Activated T-helper 9 cell treated with anti-CD3 and anti-CD28 coated beads, Interleukin-2, amount 50 U/mL, for 16 hours (primary cell): ENCODE measurements around the gene FRMD4B.
A peak's percentile ranks its signal among the peaks of the same experiment; 100 is the strongest.

ENCODE experiments used
- DNase-seq: peaks from one replicate; pipeline ENCODE4 v3.0.0-alpha.2; 2020; ENCODE audit warnings: low read depth

The FRMD4B gene

DNA sequence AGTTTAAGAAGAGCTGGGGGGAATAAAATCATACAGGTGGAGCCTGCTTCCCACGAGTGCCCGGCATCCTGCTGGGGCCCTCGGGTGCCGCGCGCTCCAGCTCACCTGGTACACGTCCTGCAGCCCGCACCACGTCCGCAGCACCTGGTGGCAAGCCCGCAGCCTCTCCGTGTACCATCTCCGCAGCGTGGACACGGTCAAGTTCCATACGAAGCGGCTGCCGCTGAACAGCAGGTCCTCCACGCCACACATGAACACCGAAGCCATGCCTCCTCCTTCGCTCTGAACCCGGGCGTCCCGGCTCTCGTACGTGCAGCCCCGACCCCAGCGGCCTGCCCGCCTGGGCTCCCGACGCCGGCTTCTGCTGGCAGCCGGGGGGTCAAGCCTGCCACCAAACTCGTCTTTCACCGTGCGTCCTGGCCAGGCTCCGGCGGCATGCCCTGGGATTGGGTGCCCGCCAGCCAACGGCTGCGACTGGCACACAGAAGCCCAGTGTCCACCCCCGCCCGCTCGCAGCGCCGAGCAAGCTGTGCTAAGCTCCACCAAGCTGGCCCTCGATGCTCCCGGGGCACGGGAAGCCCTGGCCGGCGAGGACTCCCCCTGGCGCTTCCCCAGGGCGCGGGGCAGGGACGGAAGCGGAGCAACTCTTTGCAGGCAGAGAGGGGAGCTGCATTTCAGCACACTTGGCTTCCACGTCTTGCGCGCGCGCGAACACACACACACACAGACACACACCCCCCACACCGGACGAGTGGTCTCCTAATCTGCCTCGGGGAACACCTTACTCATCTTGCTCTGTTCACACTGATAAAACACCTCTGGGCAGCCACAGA, at the start of gene FRMD4B:
TSS of gene FRMD4B (minus strand) at position 366 of the 833 bp plus-strand sequence. CDS start at position 267, 99 bp downstream.
- no peak for DNase-seq

DNA sequence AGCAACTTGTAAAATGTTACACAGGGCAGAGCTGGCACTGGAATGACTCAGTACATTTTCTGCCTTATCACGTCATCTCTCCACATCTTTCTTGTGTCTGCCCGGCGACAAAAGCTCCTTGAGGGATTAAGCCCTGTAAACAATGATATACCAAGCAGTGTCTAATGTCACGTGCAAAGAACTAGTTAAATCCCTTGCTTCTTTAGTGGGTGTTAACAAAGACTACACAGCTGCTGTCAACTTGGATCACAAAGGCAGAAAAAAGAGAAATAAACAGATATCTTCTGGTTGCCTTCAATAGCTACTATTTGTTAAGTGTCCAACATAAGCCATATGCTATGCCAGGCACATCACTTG, 48.1 kb upstream of the FRMD4B start:
- no peak for DNase-seq

DNA sequence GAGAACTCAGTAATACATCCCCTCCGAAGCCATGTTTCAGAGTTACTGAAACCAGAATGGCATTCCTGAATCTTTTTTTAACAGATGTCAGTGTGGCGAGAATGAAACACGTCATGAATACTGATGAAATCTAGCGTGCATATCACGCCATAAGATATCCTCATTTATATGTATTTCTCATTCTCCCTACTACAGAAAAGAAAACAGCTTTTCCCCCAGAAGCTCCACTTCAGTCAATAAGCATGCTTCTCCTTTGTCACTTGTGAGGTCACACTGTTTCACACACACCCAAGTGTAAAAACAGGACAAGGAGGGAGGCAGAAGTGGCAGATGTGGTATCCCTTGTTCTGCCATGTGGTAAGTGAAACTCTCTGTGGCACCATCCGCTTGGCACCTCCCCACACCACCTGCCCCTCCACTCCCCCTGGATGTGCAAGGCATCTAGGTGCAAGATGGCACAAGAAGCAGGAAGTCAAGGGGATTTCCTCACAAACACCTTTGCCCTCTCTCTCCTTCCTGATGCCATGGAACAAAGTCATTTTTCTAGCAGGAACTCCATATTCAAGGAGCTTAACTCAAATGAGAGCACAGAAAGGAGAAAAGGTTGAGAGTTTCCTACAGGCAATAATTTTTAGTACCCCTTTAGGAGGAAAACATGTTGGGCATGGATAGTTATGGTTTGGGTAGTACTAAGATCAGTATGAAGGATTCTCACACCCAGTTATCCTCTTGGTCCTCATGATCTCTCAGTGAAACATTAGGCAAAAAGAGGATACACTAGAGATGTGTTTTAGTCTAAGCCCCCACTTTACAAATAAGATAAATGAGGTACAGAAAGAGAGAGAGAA, 47.5 kb upstream of the FRMD4B start:
- no peak for DNase-seq

DNA sequence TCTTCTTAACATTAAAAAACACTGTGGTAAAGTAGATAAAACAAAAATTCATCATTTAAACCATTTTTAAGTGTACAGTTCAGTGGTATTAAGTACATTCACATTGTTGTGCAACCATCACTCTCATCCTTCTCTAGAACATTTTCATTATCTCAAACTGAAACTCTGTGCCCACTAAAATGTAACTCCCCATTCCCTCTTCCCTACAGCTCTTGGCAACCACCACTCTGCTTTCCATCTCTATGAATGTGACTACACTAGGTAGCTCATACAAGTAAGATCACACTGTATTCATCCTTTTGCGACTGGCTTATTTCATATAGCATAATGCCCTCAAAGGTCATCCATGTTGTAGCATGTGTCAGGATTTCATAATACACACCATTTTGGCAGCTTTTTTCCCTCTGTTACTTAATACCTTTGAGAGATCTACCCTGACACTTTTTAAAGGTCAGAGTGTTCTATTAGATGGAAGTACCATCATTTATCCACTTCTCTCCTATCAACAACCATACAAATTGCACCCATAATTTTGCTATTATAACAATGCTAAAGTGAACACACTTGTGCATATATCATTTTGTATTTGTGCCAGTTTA, 42.9 kb upstream of the FRMD4B start:
- no peak for DNase-seq

DNA sequence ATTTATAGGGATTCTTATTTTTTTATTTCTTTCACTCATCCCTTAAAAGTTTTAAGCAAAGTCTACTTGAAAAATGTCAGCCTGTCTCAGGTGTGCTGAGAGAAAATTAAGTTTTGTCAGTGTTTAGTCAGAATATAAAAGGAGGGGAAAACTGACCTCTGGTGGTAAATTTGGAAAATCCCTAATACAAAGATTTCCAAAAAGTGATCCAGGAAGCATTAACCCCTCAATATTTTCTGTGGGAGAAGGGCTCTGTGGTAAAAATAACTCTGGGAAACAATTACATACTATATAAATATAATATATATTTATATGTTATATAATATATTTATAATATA, 41.0 kb upstream of the FRMD4B start:
- DNase-seq, result no peak

DNA sequence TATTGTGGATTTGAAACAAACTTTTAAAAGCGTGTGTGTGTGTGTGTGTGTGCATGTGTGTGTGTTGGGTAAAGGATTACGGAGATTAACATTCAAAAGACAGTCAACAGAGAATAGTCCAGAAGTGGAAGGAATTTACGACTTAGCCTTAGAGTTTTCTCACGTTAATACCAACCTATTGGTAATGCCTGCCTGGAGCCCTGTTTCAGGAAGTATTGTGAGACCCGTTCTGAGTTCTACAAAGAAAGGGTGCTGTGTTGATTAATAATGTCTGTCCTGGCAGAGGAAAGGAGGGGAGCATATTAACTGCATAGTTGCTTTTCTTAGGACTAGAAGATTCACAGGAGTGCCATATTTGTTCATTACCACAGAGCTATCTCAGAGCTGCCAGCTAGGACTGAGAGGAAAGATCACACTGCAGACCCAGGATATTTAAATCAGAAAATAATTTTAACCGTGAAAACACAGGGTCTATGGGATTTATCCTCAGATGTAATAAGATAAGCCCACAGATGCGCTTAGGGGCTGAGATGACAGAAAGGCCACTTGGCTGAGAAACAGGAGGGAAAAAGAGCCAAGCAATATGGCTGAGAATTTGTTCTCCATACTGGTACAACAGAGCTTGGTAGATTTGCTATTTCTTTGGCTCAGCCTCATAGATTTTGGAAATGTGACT, 40.5 kb upstream of the FRMD4B start:
- no peak for DNase-seq

DNA sequence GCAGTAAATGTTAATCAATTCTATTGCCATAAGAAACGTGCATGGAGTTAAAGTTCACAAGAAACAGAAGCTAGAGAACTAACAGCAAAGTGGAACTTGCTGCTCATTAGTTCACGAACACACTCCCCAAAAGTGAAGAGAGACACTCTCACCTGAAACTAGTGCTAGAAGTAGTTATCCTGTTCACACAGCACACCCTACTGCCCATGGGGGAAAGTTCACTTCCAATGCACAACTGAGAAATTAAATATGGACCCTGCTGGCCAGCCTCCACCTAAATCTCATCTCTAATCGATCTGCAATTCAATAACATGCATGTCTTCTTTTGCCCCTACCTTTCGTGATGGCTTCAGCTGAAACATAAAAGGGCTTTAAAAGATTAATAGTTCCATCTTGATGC, 39.4 kb upstream of the FRMD4B start:
- DNase-seq, result no peak

DNA sequence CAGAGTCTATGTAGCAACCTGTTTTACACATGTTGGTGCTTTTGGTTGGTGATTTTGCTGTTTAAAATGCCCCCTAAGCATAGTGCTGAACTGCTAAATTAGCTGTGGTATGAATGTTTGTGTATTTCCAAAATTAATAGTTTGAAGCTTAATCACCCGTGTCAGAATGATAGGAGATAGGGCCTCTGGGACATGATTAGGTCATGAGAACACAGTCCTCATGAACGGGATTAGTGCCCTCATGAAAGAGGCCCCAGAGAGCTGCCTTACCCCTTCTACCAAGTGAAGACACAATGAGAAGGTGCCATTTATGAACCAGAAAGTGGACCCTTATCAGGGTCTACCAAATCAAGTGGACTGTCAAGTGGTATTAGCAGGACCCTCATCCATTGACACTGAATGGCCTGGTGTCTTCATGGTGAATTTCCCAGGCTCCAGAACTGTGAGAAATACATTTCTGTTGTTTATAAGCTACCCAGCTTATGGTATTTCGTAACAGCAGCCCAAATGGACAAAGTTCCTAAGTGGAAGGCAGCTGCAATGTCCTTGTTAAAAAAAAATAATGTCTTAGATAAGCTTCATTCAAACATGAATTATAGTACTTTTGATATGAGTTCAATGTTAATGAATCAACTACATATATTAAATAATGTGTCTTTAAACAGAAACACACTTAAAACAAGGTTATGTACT, 37.7 kb upstream of the FRMD4B start:
- DNase-seq, result no peak

DNA sequence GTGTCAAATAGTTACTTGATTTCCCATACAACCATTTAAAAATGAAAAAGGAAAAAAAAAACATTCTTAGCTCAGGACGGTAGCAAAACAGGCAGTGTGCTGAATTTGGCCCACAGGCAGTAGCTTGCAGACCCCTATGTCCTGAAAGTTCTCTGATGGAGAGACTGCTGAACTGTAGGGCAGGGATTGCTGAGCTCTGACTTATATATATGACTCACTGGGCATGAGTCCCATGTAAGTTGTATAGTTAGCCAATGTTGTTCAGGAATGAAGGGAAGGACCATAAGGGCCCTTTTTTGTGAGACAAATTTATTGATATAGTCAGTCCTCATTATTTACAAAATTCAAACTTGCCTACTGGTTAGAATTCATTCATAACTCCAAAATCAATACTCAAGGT, 36.9 kb upstream of the FRMD4B start:
- DNase-seq, result no peak

DNA sequence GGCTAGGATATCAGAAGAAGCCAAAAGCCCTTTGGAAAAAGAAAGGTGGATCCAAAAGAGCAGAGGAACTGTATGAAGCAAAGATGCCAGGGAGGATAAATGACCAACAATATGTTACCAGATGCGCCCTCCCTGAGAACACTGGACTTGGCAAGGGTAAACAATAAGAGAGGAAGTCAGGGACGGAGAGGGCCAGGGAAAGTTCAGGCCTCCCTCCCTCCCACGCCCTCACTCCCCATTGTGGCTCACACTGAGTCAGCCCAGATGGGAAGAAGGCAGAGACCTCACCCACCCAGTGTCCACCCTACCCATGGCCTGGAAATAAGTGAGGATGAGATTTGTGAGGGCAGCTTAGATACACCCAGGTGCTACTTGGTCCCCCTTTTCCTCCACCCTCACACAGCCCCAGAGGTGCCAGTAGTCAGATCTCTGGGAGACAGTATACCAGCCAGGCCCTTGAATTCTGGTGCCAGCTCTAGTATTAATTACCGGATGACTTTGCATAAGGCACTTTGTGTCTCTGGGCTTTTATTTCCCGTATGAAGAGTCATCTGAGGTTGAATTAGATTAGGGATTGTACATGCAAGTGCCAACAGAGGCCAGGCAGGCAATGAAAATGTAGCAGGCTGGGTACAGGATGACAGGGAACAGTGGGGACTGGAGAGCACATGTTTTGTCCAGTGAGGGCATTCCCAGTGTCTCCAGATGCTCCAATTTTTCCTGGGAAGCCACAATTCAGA, 35.1 kb upstream of the FRMD4B start:
- DNase-seq, result no peak

DNA sequence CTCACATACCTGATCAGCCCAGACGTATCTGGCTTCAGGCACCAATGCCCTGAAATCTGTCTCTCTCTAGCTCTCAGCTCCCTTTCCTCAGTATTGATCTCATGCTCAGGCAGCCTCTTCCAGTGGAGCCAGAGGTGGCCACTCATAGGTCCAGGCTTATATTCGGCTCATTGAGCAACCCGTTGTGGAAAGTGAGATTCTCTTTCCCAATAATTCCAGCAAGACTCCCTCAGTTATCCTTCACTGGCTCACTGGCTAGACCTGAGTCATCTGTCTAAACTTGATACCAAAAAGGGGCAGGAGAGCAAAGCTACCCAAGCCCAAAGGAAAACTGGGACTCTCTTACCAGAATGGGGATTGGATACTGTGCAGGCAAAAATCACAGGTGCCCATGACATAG, 33.4 kb upstream of the FRMD4B start:
- no peak for DNase-seq

DNA sequence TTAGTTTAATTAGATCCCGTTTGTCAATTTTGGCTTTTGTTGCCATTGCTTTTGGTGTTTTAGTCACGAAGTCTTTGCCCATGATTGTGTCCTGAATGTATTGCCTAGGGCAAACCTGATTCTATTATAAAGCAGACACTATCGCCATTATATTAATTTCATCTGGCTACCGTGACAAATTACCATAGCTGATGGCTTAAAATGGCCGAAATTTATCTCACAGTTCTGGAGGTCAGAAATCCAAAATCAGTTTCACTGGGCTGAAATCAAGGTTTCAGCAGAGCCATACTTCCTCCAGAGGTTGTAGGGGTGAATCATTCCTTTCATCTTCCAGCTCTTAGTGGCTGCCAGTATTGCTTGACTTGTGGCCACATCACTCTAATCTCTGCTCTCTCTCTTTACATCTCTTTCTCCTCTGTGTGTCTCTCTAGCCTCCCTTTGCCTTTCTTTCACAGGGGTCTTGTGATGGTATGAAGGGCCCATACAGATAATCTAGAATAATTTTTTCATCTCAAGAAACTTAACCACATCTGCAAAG, 31.7 kb upstream of the FRMD4B start:
- DNase-seq, result no peak

DNA sequence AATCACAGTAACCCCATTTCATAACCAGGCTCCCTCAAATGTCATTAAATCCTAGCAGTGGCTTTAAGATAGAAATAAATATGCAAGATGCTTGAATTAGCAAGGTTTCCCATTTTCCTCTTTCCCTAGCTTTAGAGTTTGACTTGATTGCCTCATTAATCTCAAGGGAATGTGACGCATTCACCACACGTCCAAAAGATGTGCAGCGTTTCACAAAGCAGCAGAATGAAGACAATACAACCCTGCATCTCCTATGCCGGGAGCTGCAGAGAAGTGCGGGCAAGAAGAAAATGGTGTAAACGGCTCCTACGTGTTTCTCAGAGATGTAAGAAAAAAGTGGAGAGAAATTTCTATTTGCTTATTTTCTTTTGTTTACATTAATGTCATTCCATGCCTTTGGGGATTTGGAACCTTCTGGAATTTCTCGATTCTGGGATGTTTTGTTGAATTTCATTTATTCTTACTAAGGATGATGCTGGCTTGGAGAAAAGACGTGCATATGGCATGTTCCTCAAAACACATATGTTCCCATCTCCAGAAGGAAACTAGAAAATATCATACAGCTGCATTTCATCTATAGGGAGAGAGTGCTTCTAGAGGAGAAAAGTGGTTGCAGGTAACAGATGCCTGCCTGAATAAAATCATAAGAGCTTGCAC, 27.8 kb upstream of the FRMD4B start:
- DNase-seq, result no peak

DNA sequence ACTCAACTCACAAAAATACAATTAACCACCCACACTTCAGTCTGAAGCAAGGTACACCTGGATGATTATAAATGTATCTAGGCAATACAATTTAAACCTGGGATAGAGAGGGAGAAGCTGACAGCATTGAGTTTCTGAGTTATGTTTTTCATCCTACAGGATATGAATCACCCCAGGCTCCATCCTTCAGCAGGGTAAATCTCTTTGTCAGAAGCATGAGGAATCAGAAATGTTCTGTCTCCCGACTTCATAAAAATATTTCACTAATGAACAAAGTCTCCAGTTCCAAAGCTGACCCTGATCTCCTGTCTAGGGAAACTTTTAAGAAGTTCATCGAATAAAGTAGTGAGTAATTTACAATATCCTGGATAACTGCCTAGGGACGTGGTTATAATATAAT, 25.5 kb upstream of the FRMD4B start:
- DNase-seq, result no peak

DNA sequence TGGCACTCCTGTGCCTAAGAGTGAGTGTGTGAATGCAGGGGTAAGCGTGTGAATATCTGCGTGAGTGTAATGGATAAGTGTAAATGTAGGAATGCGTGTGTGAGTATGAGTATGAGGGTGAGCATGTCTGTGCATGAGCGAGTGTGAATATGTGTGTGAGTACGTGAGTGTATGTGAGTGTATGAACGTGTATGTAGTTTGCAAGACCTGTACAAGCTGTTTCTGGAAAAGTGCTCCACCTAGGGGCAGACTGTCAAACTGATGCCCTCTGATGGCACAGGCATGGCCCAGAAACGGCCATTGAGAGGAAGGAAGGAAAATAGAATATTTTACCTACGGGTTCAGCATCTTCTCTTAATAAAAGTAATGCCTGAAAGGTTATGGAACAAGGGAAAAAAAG, 24.4 kb upstream of the FRMD4B start:
- DNase-seq, result peak; percentile 32

DNA sequence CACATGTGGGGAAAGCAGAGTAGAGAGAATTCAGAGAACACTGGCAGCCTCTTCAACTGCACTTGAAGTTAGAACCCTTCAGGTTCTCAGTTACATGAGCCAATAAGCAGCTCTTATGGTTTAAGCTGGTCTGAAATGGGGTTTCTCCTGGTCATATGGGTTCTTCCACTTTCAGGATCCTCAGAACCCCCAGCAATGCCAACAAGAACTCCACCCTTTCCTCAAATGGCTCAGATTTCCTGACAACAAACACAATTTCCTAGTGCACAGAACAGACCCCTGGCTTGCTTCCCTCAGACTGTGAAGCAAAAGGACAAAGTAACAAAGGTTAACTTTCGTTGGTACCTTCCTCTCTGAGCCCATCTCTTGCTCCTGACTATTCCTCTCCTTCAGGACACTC, 23.9 kb upstream of the FRMD4B start:
- no peak for DNase-seq

DNA sequence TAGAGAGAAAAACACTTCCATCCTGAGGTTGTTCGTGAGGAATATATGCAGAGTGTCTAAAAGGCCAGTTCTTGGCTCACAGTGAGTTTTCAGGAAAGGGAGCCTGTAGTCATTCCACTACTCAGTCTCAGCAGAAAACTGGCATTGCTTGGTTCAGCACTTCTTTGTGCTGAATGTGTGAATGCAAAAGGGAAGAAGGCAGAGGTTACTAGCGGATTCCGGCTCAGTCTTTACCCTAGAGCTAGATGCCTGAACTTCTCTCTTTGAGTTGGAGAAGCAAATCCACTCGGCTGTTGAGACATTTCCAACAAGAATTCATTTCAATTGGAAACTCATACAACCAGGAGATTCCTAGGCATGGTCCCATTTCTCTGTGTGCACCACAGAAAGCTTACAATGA, 23.1 kb upstream of the FRMD4B start:
- no peak for DNase-seq

DNA sequence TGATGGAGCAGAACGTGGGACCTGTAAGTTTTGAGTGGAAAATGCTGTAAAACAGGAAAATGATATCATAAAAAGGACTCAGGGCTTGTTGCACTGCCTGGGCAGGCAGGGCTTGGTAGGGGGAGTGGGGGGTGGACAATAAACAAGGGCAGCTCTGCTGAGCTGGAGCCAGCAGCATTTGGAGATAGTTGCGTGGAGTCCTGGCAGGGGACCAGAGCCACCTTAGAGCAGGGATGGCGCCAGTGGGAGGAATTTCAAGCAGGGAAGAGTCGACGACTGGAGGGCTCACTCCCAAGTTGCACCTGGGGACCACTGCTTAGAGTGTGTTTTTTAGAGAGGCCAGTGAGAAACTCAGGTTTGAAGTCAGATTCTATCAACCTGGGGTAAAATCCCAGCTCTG, 22.7 kb upstream of the FRMD4B start:
- no peak for DNase-seq

DNA sequence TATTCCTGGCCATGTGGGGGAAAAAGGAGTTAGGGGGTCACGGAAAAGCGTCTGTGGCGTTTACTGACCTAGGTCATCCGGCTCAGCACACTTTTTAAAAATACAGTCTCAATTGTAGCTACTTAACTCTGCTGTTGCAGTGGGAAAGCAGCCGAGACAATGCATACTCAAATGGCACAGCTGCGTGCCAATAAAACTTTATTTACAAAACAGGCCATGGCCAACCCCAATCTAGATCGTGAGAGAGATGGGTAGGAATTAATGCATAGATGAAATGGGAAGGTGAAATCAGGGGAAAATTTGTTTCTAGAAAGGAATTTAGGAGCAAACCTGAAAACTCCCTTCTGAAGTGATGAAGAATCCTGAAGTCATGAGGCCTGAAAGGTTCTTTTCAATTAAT, 22.0 kb upstream of the FRMD4B start:
- DNase-seq, result no peak

DNA sequence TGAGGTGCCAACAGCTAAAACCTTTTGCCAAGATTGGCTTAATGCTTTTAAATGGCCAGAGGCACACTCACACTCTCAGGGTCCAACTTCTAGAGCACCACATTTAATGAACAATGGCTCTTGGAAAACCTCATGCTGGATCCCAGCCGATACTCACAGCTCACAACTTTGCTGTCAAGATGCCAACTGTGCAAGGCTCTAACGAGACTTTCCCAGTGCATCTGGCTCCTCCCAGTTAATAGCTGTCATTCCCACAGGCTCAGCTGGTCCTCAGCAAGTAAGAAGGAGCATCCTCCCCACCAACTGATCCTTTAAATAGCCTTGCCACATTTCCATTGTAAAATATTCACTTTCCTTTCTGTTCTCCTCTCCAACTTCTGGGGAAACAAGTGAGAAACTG, 20.3 kb upstream of the FRMD4B start:
- DNase-seq, result no peak
